Gastrocnemius medialis (tissue), 4 donors: ENCODE measurements around the gene MVB12A.

Source experiments
- CTCF ChIP-seq, 5 experiments: fragments of 450-650 bp in 3 of 5; fragments of 200-600 bp in 2 of 5; sonication (generic) in 2 of 5; IDR thresholded peaks in 4 of 5; conservative IDR thresholded peaks in 1 of 5; 1 replicate in 4 of 5; 2 replicates in 1 of 5; pipeline ENCODE4 v1.5.1; 2016 to 2019; ENCODE audit warnings: antibody characterized with exemption in 5 of 5, mild to moderate bottlenecking in 3 of 5, moderate library complexity in 3 of 5
- POLR2A ChIP-seq, 2 donors: fragments of 450-650 bp; IDR thresholded peaks; one replicate each; pipeline ENCODE4 v1.6.1; 2017; ENCODE audit warnings: antibody characterized with exemption in 2 of 2, mild to moderate bottlenecking in 2 of 2, moderate library complexity in 2 of 2

DNA sequence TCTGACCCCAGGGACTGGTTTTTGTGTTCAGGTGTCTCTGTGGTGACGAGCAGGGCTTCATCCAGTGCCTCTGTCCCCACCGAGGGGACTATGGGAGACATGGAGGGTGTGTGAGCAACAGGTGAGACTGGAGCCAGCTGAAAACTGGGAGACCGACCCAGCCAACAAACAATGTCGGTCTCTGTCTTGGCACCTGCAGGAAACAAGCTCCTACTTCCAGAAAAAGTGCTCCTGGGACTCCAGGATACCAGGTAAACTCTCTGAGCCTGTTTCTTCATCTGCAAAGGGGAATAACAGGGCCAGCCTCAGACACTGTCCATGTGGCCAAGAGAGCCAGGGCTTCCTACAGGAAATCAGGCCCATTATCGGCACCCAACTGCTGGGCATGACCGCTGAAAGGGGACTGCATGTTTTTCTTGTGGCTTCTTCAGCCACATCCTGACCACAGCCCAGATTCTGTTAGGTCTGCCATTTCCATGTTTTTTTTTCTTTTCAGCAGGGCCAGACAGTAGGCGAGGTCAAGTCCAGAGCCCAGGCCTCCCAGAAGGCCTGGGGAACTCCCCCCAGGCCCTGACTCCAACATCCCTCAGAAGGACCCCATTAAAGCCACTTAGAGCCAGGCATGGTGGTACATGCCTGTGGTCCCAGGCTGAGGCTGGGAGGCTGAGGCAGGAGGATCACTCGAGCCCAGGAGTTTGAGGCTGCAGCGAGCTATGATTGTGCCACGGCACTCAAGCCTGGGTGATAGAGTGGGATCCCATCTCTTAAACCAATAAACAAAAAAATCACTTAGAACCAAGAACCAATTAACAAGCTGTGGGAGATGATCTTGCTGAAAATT lies 13.6 kb upstream of the MVB12A start:
- no peak for TF ChIP-seq CTCF (IDR thresholded peaks at IDR 0.05 in 4 of 5, conservative IDR thresholded peaks at IDR 0.05 in 1 of 5)
- no peak for TF ChIP-seq POLR2A (IDR thresholded peaks at IDR 0.05)
